Measurements from ENCODE around the gene UBE2I. TPM values are rescaled to one million over a fixed set of nuclear protein-coding genes. Genes with fewer than 3 reads are reported as not detected.

The UBE2I gene
- total and polyA plus RNA-seq, 2 donors (not counting 1 experiment from before 2014, with no cell fraction given), result 42.1 to 142 TPM

- no peak overlapping the region for H3K4me2 ChIP-seq (ENCODE audit: extremely low read depth, insufficient read depth, low read length)
- TF ChIP-seq EZH2 (IDR thresholded peaks at IDR 0.05; ENCODE audit: low read length, missing control alignments) (no peak), CTCF (conservative IDR thresholded peaks at IDR 0.05 in 1 of 2, IDR thresholded peaks at IDR 0.05 in 1 of 2; ENCODE audit: low read depth in 1 of 2, low read length in 2 of 2) (no peak)
- H3K27me3 ChIP-seq (ENCODE audit: control insufficient read depth, insufficient read depth, low read length), result no peaks in the 10 kb centered on the region
- no peak for DNase-seq (ENCODE audit: low read depth in 2 of 2)
- H3K9ac ChIP-seq (ENCODE audit: insufficient read depth, low read length), result no peak overlapping the region
- H4K20me1 ChIP-seq (ENCODE audit: control insufficient read depth, extremely low read depth, insufficient read depth, low read length), result peaks cover 3% of the 10 kb centered on the region
- H3K79me2 ChIP-seq (ENCODE audit: control insufficient read depth, insufficient read depth, low read length), result peaks cover 79% of the 10 kb centered on the region
- H3K4me1 ChIP-seq (ENCODE audit: control insufficient read depth, extremely low read depth, insufficient read depth, low read length), result peaks cover 10% of the 10 kb centered on the region
- no peak overlapping the region for H3K4me3 ChIP-seq (replicated peaks in 1 of 4; ENCODE audit: control extremely low read depth in 1 of 4, insufficient read depth in 1 of 4, low read depth in 3 of 4, low read length in 4 of 4)
- H3K36me3 ChIP-seq (ENCODE audit: control insufficient read depth, insufficient read depth, low read length), result peaks cover 61% of the 10 kb centered on the region
- no peak overlapping the region for H3K27ac ChIP-seq (ENCODE audit: insufficient read depth, low read length)
- H2AFZ ChIP-seq (ENCODE audit: low read length), result no peak overlapping the region
- H3K9me3 ChIP-seq (ENCODE audit: control insufficient read depth, insufficient read depth, low read depth, low read length), result no peaks in the 10 kb centered on the region
Measured at GRCh38 chr16:1316033-1316405, 6.6 kb downstream of the UBE2I start.

GRCh38 chr16:1317479-1318267, 8.2 kb downstream of the UBE2I start:
- H3K27ac ChIP-seq (ENCODE audit: insufficient read depth, low read length), result no peak overlapping the region
- H3K36me3 ChIP-seq (ENCODE audit: control insufficient read depth, insufficient read depth, low read length), result peaks cover 61% of the 10 kb centered on the region
- no peaks in the 10 kb centered on the region for H3K9me3 ChIP-seq (ENCODE audit: control insufficient read depth, insufficient read depth, low read depth, low read length)
- H3K79me2 ChIP-seq (ENCODE audit: control insufficient read depth, insufficient read depth, low read length), result peaks cover 62% of the 10 kb centered on the region
- TF ChIP-seq CTCF (conservative IDR thresholded peaks at IDR 0.05 in 1 of 2, IDR thresholded peaks at IDR 0.05 in 1 of 2; ENCODE audit: low read depth in 1 of 2, low read length in 2 of 2) (no peak), EZH2 (IDR thresholded peaks at IDR 0.05; ENCODE audit: low read length, missing control alignments) (no peak)
- H3K9ac ChIP-seq (ENCODE audit: insufficient read depth, low read length), result no peak overlapping the region
- peaks cover 3% of the 10 kb centered on the region for H4K20me1 ChIP-seq (ENCODE audit: control insufficient read depth, extremely low read depth, insufficient read depth, low read length)
- no peak overlapping the region for H3K4me2 ChIP-seq (ENCODE audit: extremely low read depth, insufficient read depth, low read length)
- H3K27me3 ChIP-seq (ENCODE audit: control insufficient read depth, insufficient read depth, low read length), result no peaks in the 10 kb centered on the region
- no peak overlapping the region for H2AFZ ChIP-seq (ENCODE audit: low read length)
- DNase-seq (ENCODE audit: low read depth in 2 of 2), result no peak
- H3K4me3 ChIP-seq (replicated peaks in 1 of 4; ENCODE audit: control extremely low read depth in 1 of 4, insufficient read depth in 1 of 4, low read depth in 3 of 4, low read length in 4 of 4), result no peak overlapping the region
- no peaks in the 10 kb centered on the region for H3K4me1 ChIP-seq (ENCODE audit: control insufficient read depth, extremely low read depth, insufficient read depth, low read length)

- Histone ChIP-seq H3K4me2 (ENCODE audit: extremely low read depth, insufficient read depth, low read length) (no peak overlapping the region), H3K9ac (ENCODE audit: insufficient read depth, low read length) (no peak overlapping the region), H3K79me2 (ENCODE audit: control insufficient read depth, insufficient read depth, low read length) (peaks cover 57% of the 10 kb centered on the region), H3K4me3 (replicated peaks in 1 of 4; ENCODE audit: control extremely low read depth in 1 of 4, insufficient read depth in 1 of 4, low read depth in 3 of 4, low read length in 4 of 4) (no peak overlapping the region), H4K20me1 (ENCODE audit: control insufficient read depth, extremely low read depth, insufficient read depth, low read length) (no peaks in the 10 kb centered on the region), H2AFZ (ENCODE audit: low read length) (no peak overlapping the region), H3K27me3 (ENCODE audit: control insufficient read depth, insufficient read depth, low read length) (no peaks in the 10 kb centered on the region), H3K27ac (ENCODE audit: insufficient read depth, low read length) (no peak overlapping the region), H3K4me1 (ENCODE audit: control insufficient read depth, extremely low read depth, insufficient read depth, low read length) (no peaks in the 10 kb centered on the region), H3K36me3 (ENCODE audit: control insufficient read depth, insufficient read depth, low read length) (peaks cover 58% of the 10 kb centered on the region), H3K9me3 (ENCODE audit: control insufficient read depth, insufficient read depth, low read depth, low read length) (no peaks in the 10 kb centered on the region)
- TF ChIP-seq EZH2 (IDR thresholded peaks at IDR 0.05; ENCODE audit: low read length, missing control alignments) (no peak), CTCF (conservative IDR thresholded peaks at IDR 0.05 in 1 of 2, IDR thresholded peaks at IDR 0.05 in 1 of 2; ENCODE audit: low read depth in 1 of 2, low read length in 2 of 2) (no peak)
- DNase-seq (ENCODE audit: low read depth in 2 of 2), result no peak
Measured at GRCh38 chr16:1318268-1318545, 8.8 kb downstream of the UBE2I start.

Data from fibroblast of lung (primary cell).